ENCODE results near the gene C6orf47. TPM values are rescaled to one million over a fixed set of nuclear protein-coding genes. Genes with fewer than 3 reads are reported as not detected.
A peak's percentile ranks its signal among the peaks of the same experiment; 100 is the strongest.

Gene C6orf47
- total RNA-seq, 2 donors from 2014 or later, result 15.0 to 16.4 TPM

DNA sequence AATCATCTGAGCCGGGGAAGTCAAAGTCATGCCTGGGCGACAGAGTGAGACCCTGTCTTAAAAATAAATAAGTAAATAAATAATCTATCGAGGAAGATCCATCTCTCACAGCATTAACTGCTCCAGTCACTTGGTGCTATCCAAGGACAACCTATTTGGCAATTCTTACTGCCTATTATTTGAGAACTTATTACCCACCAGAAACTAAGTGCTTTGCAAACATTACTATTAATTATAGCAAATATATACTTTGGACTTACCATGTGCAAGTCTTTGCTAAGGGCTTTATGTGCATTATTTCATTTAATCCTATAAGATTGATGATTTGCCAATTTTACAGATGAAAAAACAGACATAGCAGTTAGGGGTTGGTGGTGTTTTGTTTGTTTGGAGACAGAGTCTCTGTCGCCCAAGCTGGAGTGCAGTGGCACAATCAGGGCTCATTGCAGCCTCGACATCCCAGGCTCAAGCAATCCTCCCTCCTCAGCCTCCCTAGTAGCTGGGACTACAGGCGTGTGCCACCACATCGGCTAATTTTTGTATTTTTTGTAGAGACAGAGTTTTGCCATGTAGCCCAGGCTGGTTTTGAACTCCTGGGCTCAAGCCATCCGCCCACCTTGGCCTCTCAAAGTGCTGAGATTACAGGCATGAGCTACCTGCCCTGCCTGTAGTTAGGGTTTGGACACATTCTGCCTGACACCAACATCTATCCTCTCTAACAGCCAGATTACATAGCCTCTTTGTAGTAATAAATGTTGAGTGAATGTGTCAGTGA, 5.8 kb downstream of the C6orf47 start:
- H3K27ac Mint-ChIP-seq, result no peak overlapping the region
- no peak for ATAC-seq
- DNase-seq (ENCODE audit: low spot score in 2 of 2), result no peak
- H3K9me3 Mint-ChIP-seq, result no peaks in the 10 kb centered on the region
- peaks cover 22 to 56% of the 10 kb centered on the region in 2 donors for H3K36me3 Mint-ChIP-seq

DNA sequence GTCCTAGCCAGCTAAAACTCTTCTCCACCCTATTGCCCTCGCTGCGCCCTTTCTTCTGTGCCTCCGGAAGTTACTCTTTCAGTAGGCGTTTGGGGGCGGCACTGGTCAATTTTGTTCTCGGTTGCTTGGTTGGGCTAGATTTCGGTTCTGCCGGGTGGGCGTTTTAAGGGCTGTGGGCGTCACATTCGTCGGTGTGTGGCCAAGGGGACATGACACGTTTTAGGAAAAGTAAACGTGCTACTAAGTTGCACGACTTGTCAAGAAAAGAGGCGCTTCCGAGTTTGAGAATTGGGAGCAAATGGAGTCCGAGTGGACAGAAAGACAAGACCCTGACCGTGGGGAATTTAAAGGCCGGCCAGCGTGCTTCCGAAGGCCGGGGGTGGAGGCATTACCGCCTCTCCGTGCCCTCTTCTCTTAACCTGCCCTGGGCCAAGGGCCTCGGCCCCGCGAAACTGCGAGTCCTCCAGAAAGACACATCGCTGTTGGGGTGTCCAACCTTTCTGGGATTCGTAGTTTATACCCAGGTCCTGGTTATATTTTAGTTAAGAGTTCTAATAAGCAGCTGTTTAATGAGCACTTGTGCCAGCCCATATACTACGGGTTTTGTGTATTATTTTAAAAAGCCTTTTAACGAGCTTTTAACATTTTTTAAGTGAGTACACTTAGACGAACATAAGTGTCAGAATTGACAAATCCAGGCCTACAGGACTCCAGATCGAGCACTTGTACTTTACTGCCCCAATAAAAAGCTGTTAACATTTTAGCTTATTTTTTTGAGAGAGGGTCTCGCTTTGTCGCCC, 7.5 kb downstream of the C6orf47 start:
- peak; percentile 62 to 72 for ATAC-seq
- peak overlapping the region; percentile 98 to 99 for H3K27ac Mint-ChIP-seq
- peaks cover 22 to 49% of the 10 kb centered on the region in 2 donors for H3K36me3 Mint-ChIP-seq
- DNase-seq (ENCODE audit: low spot score in 2 of 2), result no peak
- no peaks in the 10 kb centered on the region for H3K9me3 Mint-ChIP-seq

DNA sequence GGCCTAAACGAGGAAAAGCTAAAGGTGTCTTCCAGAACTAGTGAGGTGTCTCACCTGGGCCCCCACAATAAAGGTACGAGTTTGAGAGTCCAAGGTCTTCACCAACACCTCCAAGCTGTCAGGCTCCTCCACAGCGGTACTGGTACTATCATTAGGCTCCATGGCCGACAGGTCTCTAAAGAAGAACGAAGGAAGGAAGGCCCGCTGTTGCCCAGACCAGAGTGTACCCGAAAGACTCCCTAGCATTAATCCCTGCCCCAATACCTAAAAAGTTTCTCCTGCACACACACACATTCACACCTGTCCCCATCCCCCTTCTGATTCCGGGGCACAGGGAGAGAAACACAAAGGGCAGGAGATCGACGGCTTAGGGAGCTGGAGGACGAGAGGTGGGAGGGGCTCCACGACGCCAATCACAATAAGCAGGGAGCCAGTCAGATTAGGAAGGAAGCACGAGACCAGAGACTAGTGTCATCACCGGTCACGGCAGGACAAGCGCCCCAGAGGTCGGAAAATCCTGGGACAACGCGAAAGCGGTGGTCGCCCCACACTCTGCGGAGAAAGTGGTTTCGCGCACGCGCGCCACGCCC, 8.9 kb downstream of the C6orf47 start:
- DNase-seq (ENCODE audit: low spot score in 2 of 2) (no peak), ATAC-seq (peak; percentile 62 to 79)
- H3K27ac Mint-ChIP-seq, result peak overlapping the region; percentile 98 to 99
- peaks cover 26 to 41% of the 10 kb centered on the region in 2 donors for H3K36me3 Mint-ChIP-seq
- H3K9me3 Mint-ChIP-seq, result no peaks in the 10 kb centered on the region

DNA sequence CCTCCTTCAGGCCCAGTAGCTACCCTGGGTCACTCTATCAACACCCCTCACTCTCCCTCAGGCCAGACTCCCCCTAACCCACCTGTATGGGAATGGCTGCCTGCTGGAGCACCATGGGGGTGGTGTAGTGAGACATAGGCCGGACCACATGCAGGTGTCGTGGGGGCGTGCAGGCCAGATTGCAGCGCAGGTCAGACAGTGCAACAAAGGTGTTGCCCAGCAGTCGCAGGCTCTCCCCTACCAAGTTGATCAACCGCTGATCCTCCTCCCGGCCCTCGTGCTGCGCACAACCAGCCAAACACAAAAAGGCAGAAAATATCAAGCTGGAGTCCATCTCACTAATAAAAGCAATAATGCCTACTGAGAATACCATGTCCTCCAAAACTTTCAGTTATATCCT, 15.3 kb downstream of the C6orf47 start:
- Mint-ChIP-seq H3K9me3 (no peaks in the 10 kb centered on the region), H3K36me3 (peaks cover 10 to 14% of the 10 kb centered on the region in 2 donors), H3K27ac (no peak overlapping the region)
- ATAC-seq (no peak), DNase-seq (ENCODE audit: low spot score in 2 of 2) (no peak)

DNA sequence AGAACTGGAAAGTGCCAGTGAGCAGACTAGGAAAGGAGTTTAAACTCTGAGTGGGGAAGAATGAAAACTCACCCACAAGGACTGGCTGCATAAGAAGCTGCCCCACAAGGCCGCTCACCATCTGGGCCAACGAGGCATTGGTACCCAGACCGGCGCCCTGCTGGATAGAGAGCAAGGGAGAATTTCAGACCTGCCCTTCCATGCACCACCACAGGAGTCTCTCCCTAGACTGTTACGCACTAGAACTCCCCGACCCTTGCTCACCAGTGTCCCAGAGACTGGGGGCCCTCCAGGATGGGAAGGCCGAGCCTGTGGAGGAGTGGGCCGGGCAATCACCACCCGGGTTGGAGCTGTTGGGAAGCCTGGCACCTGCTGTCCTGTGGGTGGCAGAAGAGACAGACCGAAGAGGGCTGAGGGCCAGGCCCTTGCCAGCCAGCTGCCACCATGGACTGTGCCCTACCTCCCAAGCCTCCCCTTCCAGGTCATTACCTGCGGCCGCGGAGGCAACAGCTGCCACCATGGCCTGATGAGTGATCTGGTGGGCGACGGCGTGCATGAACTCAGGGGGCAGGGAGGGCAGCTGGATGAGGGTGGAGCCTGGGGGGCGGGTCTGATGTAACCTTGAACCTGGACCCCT, 16.6 kb downstream of the C6orf47 start:
- Mint-ChIP-seq H3K9me3 (no peaks in the 10 kb centered on the region), H3K27ac (peak overlapping the region in 1 of 2 donors; percentile 14), H3K36me3 (peaks cover 8 to 9% of the 10 kb centered on the region in 2 donors)
- ATAC-seq (no peak), DNase-seq (ENCODE audit: low spot score in 2 of 2) (no peak)

DNA sequence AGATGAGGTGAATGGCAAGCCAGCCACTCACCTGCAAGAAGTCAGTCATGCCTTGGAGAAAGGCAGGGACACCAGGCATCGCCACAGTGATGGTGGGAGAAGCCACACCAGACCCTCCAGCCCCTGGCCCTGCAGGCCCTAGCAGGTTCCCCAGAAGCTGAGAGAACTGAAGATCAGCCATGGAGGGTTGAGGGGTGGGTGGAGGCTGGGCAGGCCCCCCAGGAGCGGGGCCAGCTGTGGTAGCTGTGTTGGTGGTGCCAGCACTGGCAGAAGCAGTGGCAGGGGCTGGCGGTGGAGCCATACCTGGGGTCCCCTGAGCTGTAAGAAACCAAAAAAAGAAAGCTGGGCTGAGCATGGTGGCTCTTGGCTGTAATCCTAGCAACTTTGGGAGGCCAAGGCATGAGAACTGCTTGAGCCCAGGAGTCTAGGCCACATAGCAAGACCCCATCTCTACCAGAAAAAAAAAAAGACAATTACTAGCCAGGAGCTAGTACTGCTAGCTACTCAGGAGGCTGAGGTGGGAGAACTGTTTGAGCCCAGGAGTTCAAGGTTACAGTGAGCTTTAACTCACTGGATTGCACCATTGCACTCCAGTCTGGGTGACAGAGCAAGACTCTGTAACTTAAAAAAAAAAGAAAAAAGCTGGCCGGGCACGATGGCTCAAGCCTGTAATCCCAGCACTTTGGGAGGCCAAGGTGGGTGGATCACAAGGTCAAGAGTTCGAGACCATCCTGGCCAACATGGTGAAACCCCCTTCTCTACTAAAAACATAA, 17.6 kb downstream of the C6orf47 start:
- peaks cover 8 to 9% of the 10 kb centered on the region in 2 donors for H3K36me3 Mint-ChIP-seq
- no peak for DNase-seq (ENCODE audit: low spot score in 2 of 2)
- H3K27ac Mint-ChIP-seq, result peak overlapping the region; percentile 44 to 85

DNA sequence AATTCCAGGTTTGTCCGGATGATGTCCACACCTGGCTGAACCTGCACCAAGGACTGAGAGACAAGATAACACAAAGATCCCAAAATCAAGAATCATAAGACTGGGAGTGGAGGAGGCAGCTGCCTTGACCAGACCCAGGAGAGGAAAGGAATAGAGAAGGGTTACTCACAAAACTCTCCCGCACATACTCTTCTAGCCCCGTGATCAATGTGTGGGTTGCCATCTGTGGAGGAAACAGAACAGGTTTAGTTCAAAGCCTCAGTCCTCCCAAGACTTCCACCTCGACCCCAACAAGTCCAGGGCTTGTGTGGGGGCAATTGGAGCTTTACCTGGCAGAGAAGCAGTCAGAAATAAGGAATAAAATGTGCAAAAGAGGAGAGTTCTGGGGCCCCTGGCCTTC, 19.2 kb downstream of the C6orf47 start:
- no peak for DNase-seq (ENCODE audit: low spot score in 2 of 2)
- ATAC-seq, result no peak
- Mint-ChIP-seq H3K36me3 (peaks cover 5 to 12% of the 10 kb centered on the region in 2 donors), H3K27ac (peak overlapping the region; percentile 85 to 86), H3K9me3 (no peaks in the 10 kb centered on the region)

More for the DNA sequence above, 17.6 kb downstream of the C6orf47 start:
- no peak for ATAC-seq
- no peaks in the 10 kb centered on the region for H3K9me3 Mint-ChIP-seq

DNA sequence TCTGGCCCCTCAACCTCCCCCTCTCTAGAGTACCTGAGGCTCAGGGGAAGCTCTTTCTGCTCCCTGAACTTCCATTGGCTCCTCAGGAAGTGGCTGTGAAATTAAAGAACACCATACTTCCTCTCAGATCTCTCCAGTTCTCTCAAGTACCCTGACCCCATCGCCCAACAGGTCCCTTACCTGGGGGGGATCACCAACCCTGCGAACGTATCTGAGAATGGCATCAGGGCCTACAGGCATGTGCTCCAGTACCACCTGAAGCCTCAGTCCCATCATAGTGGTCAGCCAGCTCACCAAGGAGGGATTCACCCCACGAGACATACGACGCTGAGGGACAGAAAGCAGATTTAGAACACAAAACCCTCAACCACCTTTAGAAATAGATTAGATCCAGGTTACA, 20.0 kb downstream of the C6orf47 start:
- ATAC-seq (no peak), DNase-seq (ENCODE audit: low spot score in 2 of 2) (no peak)
- Mint-ChIP-seq H3K9me3 (no peaks in the 10 kb centered on the region), H3K27ac (peak overlapping the region; percentile 77 to 85), H3K36me3 (peaks cover 5 to 16% of the 10 kb centered on the region in 2 donors)

DNA sequence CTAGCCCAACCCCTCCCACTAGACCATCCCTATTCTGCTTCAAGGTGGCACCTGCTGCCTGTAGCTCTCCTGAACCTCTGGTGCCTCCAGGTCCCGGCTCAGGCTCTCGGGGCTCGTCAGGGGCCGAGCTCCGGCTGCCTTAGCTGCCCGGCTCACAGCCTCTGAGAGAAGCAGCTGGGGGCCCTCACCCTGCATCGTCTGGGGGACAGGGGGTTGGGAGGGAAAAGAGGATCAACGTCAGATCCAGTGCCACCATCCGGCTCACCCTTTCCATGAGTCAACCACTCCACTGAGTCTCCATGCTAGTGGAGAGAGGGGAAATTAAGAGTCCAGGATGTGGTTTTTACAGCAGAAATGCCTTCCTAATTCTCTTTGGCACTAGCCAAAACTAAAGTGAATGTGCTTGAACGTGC, 21.1 kb downstream of the C6orf47 start:
- DNase-seq (ENCODE audit: low spot score in 2 of 2) (no peak), ATAC-seq (peak; percentile 14 to 69)
- Mint-ChIP-seq H3K27ac (peak overlapping the region in 1 of 2 donors; percentile 85), H3K9me3 (no peaks in the 10 kb centered on the region), H3K36me3 (peaks cover 5 to 17% of the 10 kb centered on the region in 2 donors)

DNA sequence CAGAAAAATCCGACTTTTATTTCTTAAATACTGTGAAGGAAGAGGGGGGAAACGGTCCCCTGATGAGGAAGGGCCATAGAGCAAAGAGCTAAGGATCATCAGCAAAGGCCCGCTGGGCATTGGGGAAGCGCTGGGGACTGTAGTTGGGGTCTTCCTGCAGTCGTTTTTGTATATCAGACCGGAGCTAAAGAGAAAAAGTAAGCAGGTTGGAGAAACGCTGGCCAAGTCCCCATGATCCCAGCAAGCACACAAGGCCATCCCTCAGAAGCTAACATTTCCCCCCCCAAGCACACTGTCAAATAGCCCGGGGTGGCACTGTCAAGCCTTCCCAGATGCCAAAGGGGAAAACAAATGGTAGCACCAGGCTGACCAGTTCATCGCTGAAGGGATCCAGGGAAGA, 21.5 kb downstream of the C6orf47 start:
- no peaks in the 10 kb centered on the region for H3K9me3 Mint-ChIP-seq
- H3K36me3 Mint-ChIP-seq, result peaks cover 8 to 17% of the 10 kb centered on the region in 2 donors
- ATAC-seq (peak in 1 of 2 donors; percentile 3), DNase-seq (ENCODE audit: low spot score in 2 of 2) (no peak)
- H3K27ac Mint-ChIP-seq, result peak overlapping the region; percentile 36 to 85

DNA sequence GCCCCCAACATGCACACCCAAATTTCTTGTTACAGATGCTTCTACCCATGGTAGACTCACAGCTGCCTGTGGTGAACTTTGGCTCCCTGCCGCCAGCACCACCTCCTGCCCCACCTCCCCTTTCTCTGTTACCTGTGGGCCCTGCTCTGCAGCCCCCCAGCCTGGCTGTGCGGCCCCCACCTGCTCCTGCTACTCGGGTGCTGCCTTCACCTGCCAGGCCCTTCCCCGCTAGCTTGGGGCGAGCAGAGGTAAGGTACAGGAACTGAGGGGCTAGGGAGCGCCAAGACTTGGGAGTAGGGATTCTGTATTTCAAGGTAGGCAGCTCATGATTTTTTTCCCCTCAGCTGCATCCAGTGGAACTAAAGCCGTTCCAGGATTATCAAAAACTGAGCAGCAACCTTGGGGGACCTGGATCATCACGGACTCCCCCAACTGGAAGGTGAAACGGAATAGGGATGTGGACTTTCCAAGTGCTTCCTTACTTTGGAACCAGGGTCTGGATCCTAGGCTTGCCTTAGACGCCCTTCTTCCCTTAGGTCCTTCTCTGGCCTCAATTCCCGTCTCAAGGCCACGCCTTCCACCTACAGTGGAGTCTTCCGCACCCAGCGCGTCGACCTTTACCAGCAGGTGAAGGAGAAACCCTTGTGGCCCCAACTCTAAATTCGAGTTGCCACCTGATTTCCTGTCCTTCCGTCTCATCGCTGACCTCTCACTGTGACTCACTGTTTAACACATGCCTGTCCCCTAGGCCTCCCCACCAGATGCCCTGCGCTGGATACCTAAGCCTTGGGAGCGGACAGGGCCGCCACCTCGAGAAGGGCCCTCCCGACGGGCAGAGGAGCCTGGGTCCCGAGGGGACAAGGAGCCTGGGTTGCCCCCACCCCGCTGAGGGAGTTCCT, 23.6 kb downstream of the C6orf47 start:
- DNase-seq (ENCODE audit: low spot score in 2 of 2) (no peak), ATAC-seq (peak in 1 of 2 donors; percentile 3)
- Mint-ChIP-seq H3K9me3 (no peaks in the 10 kb centered on the region), H3K27ac (peak overlapping the region; percentile 13 to 70), H3K36me3 (peaks cover 10 to 17% of the 10 kb centered on the region in 2 donors)

DNA sequence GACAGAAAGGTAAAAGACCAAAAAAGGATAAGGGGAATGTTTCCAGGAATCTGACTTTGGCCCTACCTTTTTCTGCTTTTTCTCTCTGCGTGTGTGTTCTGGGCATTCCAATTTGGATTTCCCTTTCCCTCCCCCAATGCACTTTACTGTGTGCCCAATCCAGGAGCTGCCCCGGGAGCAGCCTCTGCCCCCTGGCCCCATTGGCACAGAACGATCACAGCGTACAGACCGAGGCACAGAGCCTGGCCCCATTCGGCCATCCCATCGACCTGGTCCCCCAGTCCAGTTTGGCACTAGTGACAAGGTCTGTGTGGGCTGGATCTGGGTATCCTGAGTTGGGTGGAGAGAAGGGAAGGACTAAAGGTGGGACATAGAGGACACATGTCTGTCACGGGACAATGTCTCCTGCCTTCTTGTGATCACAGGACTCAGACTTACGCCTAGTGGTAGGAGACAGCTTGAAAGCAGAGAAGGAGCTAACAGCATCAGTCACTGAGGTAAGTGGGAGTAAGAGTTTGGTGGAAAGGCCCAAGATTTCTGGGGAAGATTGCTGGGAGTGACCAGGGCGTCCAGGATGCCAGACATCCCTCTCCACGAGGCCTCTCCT, 25.5 kb downstream of the C6orf47 start:
- H3K9me3 Mint-ChIP-seq, result no peaks in the 10 kb centered on the region
- ATAC-seq, result peak in 1 of 2 donors; percentile 5
- peaks cover 22% of the 10 kb centered on the region in 2 donors for H3K36me3 Mint-ChIP-seq
- peak overlapping the region; percentile 24 to 63 for H3K27ac Mint-ChIP-seq
- no peak for DNase-seq (ENCODE audit: low spot score in 2 of 2)

DNA sequence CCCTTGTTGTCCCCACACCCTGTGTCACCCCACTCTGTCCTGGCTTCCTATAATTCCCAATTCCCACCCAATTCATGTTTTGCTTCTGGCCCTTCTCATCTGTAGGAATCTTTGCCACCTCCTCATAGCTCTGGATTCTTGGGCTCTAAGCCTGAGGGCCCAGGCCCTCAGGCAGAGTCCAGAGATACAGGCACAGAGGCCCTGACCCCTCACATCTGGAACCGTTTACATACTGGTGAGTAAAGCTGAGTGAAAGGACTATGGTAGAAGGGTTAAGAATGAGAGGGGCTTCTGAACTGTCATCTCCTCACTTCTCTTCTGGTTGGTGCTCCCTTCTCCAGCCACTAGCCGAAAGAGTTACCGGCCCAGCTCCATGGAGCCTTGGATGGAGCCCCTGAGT, 26.4 kb downstream of the C6orf47 start:
- H3K27ac Mint-ChIP-seq, result peak overlapping the region in 1 of 2 donors; percentile 5
- H3K36me3 Mint-ChIP-seq, result peaks cover 19 to 27% of the 10 kb centered on the region in 2 donors
- ATAC-seq (no peak), DNase-seq (ENCODE audit: low spot score in 2 of 2) (no peak)
- no peaks in the 10 kb centered on the region for H3K9me3 Mint-ChIP-seq

DNA sequence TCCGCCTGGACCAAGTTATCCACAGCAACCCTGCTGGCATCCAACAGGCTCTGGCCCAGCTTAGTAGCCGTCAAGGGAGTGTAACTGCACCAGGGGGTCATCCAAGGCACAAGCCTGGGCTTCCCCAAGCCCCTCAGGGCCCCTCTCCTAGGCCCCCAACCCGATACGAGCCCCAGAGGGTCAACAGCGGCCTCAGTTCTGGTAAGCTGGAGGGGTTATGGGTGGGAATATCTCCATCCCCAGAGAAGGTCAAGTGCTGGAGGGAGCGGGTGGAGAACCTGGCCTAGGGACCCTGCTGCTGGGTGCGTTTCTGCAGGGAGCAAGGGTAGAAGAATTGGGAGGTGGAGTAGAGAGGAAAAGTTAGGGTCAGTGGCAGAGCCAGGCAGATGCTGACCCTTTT, 27.1 kb downstream of the C6orf47 start:
- DNase-seq (ENCODE audit: low spot score in 2 of 2) (no peak), ATAC-seq (no peak)
- no peaks in the 10 kb centered on the region for H3K9me3 Mint-ChIP-seq
- no peak overlapping the region for H3K27ac Mint-ChIP-seq
- peaks cover 19 to 27% of the 10 kb centered on the region in 2 donors for H3K36me3 Mint-ChIP-seq
